Activated naive CD4-positive, alpha-beta T cell treated with anti-CD3 and anti-CD28 coated beads for 36 hours (primary cell): ENCODE measurements around the gene GEMIN7. TPM values are rescaled to one million over a fixed set of nuclear protein-coding genes. Genes with fewer than 3 reads are reported as not detected.
"Not testable (repeated sequence)": the region's sequence is repeated elsewhere in the genome, so short reads cannot be mapped to it uniquely, and the experiment has no call there.

Experiments used
- CTCF ChIA-PET: fragments of 350-600 bp; sonication (Branson Sonifier 250); formaldehyde crosslinking; loops from one replicate; lab custom pipeline; 2021; ENCODE audit warnings: antibody characterized with exemption; lab: Charles Lee
- DNase-seq: peaks from one replicate; pipeline ENCODE4 v3.0.0-alpha.2; 2020
- H3K27ac Mint-ChIP-seq: one replicate; pipeline ENCODE4 v1.8.0; 2021; ENCODE audit warnings: mild to moderate bottlenecking, mixed read lengths
- H3K27me3 Mint-ChIP-seq: one replicate; pipeline ENCODE4 v1.8.0; 2021; ENCODE audit warnings: low read depth, mixed read lengths
- H3K36me3 Mint-ChIP-seq: one replicate; pipeline ENCODE4 v1.8.0; 2021; ENCODE audit warnings: low read depth, mixed read lengths
- H3K4me1 Mint-ChIP-seq: one replicate; pipeline ENCODE4 v1.8.0; 2021; ENCODE audit warnings: low read depth, mixed read lengths
- H3K4me3 Mint-ChIP-seq: one replicate; pipeline ENCODE4 v1.8.0; 2021; ENCODE audit warnings: mild to moderate bottlenecking, moderate library complexity, mixed read lengths
- H3K9me3 Mint-ChIP-seq: one replicate; pipeline ENCODE4 v1.8.0; 2021; ENCODE audit warnings: mixed read lengths
- intact Hi-C: fragments of 100-400 bp; cut with micrococcal nuclease; formaldehyde crosslinking; loops from one replicate; pipeline ENCODE4 v1.15.1; 2023
- total RNA-seq, 2 experiments: library from RNA; stranded (reverse); gene quantifications; one replicate each; pipeline ENCODE4 v1.2.3, GENCODE V29; 2021

GEMIN7 gene
- total RNA-seq, 2 experiments from 2014 or later, result 14.7 to 15.4 TPM

GRCh38 chr19:45117167-45117594 lies 38.1 kb downstream of the GEMIN7 start:
- intact Hi-C loops, result loop anchor here (2.0 to 5.0 kb wide), 2 partner anchors 24 to 40 kb away; partner anchors contain the start of genes GEMIN7, PPP1R37 and ZNF296
- no peaks in the 10 kb centered on the region for H3K36me3 Mint-ChIP-seq
- H3K4me1 Mint-ChIP-seq, result peaks cover 66% of the 10 kb centered on the region
- CTCF ChIA-PET, result interaction anchor here (0.6 to 1.3 kb wide), 5 partner anchors 8 to 30 kb away, joined by 3 to 5 read pairs (median 3); partner anchors contain the start of gene PPP1R37
- no peaks in the 10 kb centered on the region for H3K27me3 Mint-ChIP-seq
- H3K9me3 Mint-ChIP-seq, result no peaks in the 10 kb centered on the region
- no peak overlapping the region for H3K27ac Mint-ChIP-seq
- DNase-seq, result peak; percentile 81
- no peak overlapping the region for H3K4me3 Mint-ChIP-seq

GRCh38 chr19:45117671-45118070 lies 38.6 kb downstream of the GEMIN7 start:
- H3K27me3 Mint-ChIP-seq, result no peaks in the 10 kb centered on the region
- no peaks in the 10 kb centered on the region for H3K9me3 Mint-ChIP-seq
- CTCF ChIA-PET, result interaction anchor here (0.7 to 1.2 kb wide), 4 partner anchors 9 to 30 kb away, joined by 3 to 5 read pairs (median 4); partner anchors contain the start of gene PPP1R37
- H3K4me1 Mint-ChIP-seq, result peaks cover 66% of the 10 kb centered on the region
- H3K4me3 Mint-ChIP-seq, result no peak overlapping the region
- no peaks in the 10 kb centered on the region for H3K36me3 Mint-ChIP-seq
- intact Hi-C loops, result loop anchor here (2.0 to 5.0 kb wide), 2 partner anchors 25 to 40 kb away; partner anchors contain the start of genes GEMIN7, PPP1R37 and ZNF296
- no peak overlapping the region for H3K27ac Mint-ChIP-seq
- DNase-seq, result no peak

- intact Hi-C loops, result loop anchor here (5.0 kb wide), 1 partner anchor 41 kb away; the partner anchor contains the start of genes GEMIN7 and ZNF296
- CTCF ChIA-PET, result interaction anchor here (0.7 to 1.2 kb wide), 5 partner anchors 15 to 80 kb away, joined by 3 to 5 read pairs (median 3); partner anchors contain the start of genes CLASRP and PPP1R37
- no peak overlapping the region for H3K4me3 Mint-ChIP-seq
- H3K36me3 Mint-ChIP-seq, result no peaks in the 10 kb centered on the region
- no peak for DNase-seq
- H3K4me1 Mint-ChIP-seq, result peaks cover 66% of the 10 kb centered on the region
- H3K27ac Mint-ChIP-seq, result no peak overlapping the region
- no peaks in the 10 kb centered on the region for H3K9me3 Mint-ChIP-seq
- H3K27me3 Mint-ChIP-seq, result no peaks in the 10 kb centered on the region
Observed at GRCh38 chr19:45118106-45118505, 39.0 kb downstream of the GEMIN7 start.

GRCh38 chr19:45118591-45119355 lies 39.7 kb downstream of the GEMIN7 start:
- peak; percentile 21 for DNase-seq
- H3K4me1 Mint-ChIP-seq, result peaks cover 66% of the 10 kb centered on the region
- intact Hi-C loops, result loop anchor here (5.0 kb wide), 1 partner anchor 41 kb away; the partner anchor contains the start of genes GEMIN7 and ZNF296
- not testable (repeated sequence) for H3K27me3 Mint-ChIP-seq, H3K27ac Mint-ChIP-seq, H3K9me3 Mint-ChIP-seq, H3K36me3 Mint-ChIP-seq, H3K4me3 Mint-ChIP-seq
- CTCF ChIA-PET, result interaction anchor here (0.7 to 0.9 kb wide), 3 partner anchors 26 to 80 kb away, joined by 3 read pairs; partner anchors contain the start of genes CLASRP and PPP1R37

GRCh38 chr19:45119582-45119981 lies 40.5 kb downstream of the GEMIN7 start:
- H3K36me3 Mint-ChIP-seq, result no peaks in the 10 kb centered on the region
- intact Hi-C loops, result loop anchor here (5.0 kb wide), 1 partner anchor 42 kb away; the partner anchor contains the start of genes GEMIN7 and ZNF296
- H3K27me3 Mint-ChIP-seq, result no peaks in the 10 kb centered on the region
- DNase-seq, result no peak
- no peak overlapping the region for H3K4me3 Mint-ChIP-seq
- H3K9me3 Mint-ChIP-seq, result no peaks in the 10 kb centered on the region
- H3K27ac Mint-ChIP-seq, result no peak overlapping the region
- CTCF ChIA-PET, result no interaction called here
- H3K4me1 Mint-ChIP-seq, result peaks cover 66% of the 10 kb centered on the region

- Mint-ChIP-seq H3K36me3 (no peaks in the 10 kb centered on the region), H3K4me3 (no peak overlapping the region), H3K4me1 (peaks cover 51% of the 10 kb centered on the region), H3K9me3 (no peaks in the 10 kb centered on the region), H3K27ac (no peak overlapping the region), H3K27me3 (no peaks in the 10 kb centered on the region)
- CTCF ChIA-PET, result interaction anchor here (0.6 kb wide), 1 partner anchor 36 kb away, joined by 3 read pairs; no protein-coding TSS in a partner anchor
- intact Hi-C loops, result no loop called here
- no peak for DNase-seq
Observed at GRCh38 chr19:45121827-45122345, 42.8 kb downstream of the GEMIN7 start.

GRCh38 chr19:45122832-45123231 lies 43.8 kb downstream of the GEMIN7 start:
- Mint-ChIP-seq H3K27ac (no peak overlapping the region), H3K4me3 (no peak overlapping the region), H3K36me3 (no peaks in the 10 kb centered on the region), H3K9me3 (no peaks in the 10 kb centered on the region), H3K4me1 (peaks cover 42% of the 10 kb centered on the region), H3K27me3 (no peaks in the 10 kb centered on the region)
- no peak for DNase-seq
- CTCF ChIA-PET, result interaction anchor here (0.6 kb wide), 2 partner anchors 37 to 514 kb away, joined by 3 to 4 read pairs; no protein-coding TSS in a partner anchor
- intact Hi-C loops, result no loop called here

GRCh38 chr19:45123440-45123850 lies 44.4 kb downstream of the GEMIN7 start:
- Mint-ChIP-seq H3K4me3 (no peak overlapping the region), H3K27ac (peak overlapping the region; percentile 8), H3K36me3 (no peaks in the 10 kb centered on the region), H3K27me3 (no peaks in the 10 kb centered on the region), H3K4me1 (peaks cover 36% of the 10 kb centered on the region), H3K9me3 (no peaks in the 10 kb centered on the region)
- intact Hi-C loops, result no loop called here
- CTCF ChIA-PET, result interaction anchor here (0.6 kb wide), 1 partner anchor 514 kb away, joined by 4 read pairs; no protein-coding TSS in a partner anchor
- no peak for DNase-seq

- CTCF ChIA-PET, result interaction anchor here (0.6 to 0.7 kb wide), 2 partner anchors 86 to 225 kb away, joined by 3 to 5 read pairs; no protein-coding TSS in a partner anchor
- Mint-ChIP-seq H3K4me3 (no peak overlapping the region), H3K9me3 (no peaks in the 10 kb centered on the region), H3K4me1 (peaks cover 30% of the 10 kb centered on the region), H3K36me3 (no peaks in the 10 kb centered on the region), H3K27me3 (no peaks in the 10 kb centered on the region), H3K27ac (peak overlapping the region; percentile 8)
- no peak for DNase-seq
- intact Hi-C loops, result no loop called here
Observed at GRCh38 chr19:45124021-45124420, 45.0 kb downstream of the GEMIN7 start.

GRCh38 chr19:45125360-45125759 lies 46.3 kb downstream of the GEMIN7 start:
- Mint-ChIP-seq H3K27ac (no peak overlapping the region), H3K27me3 (no peaks in the 10 kb centered on the region), H3K9me3 (no peaks in the 10 kb centered on the region), H3K36me3 (no peaks in the 10 kb centered on the region), H3K4me1 (peaks cover 21% of the 10 kb centered on the region), H3K4me3 (no peak overlapping the region)
- intact Hi-C loops, result no loop called here
- CTCF ChIA-PET, result interaction anchor here (0.7 to 2.4 kb wide), 12 partner anchors 9 to 126 kb away, joined by 3 to 10 read pairs (median 4); partner anchors contain the start of gene PPP1R37
- no peak for DNase-seq

- CTCF ChIA-PET, result interaction anchor here (0.6 to 2.4 kb wide), 11 partner anchors 9 to 126 kb away, joined by 3 to 10 read pairs (median 4); partner anchors contain the start of gene PPP1R37
- intact Hi-C loops, result no loop called here
- Mint-ChIP-seq H3K4me3 (no peak overlapping the region), H3K36me3 (no peaks in the 10 kb centered on the region), H3K4me1 (peaks cover 18% of the 10 kb centered on the region), H3K9me3 (no peaks in the 10 kb centered on the region), H3K27ac (no peak overlapping the region), H3K27me3 (no peaks in the 10 kb centered on the region)
- peak; percentile 83 for DNase-seq
Observed at GRCh38 chr19:45125975-45126493, 47.0 kb downstream of the GEMIN7 start.
